Measurements from ENCODE around the gene GNAS.
"Not testable (repeated sequence)": the region's sequence is repeated elsewhere in the genome, so short reads cannot be mapped to it uniquely, and the experiment has no call there.

The GNAS gene

DNA sequence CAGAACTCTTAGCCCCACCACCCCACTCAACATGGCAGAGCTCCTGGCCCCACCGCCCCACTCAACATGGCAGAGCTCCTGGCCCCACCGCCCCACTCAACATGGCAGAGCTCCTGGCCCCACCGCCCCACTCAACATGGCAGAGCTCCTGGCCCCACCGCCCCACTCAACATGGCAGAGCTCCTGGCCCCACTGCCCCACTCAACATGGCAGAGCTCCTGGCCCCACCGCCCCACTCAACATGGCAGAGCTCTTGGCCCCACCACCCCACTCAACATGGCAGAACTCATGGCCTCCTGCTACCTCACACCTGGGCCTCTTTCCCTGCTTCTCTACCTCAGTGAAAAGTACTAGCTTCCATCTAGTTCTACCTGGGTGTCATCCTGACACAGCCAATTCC is 23.7 kb upstream of the GNAS start:
- not testable (repeated sequence) for DNase-seq

DNA sequence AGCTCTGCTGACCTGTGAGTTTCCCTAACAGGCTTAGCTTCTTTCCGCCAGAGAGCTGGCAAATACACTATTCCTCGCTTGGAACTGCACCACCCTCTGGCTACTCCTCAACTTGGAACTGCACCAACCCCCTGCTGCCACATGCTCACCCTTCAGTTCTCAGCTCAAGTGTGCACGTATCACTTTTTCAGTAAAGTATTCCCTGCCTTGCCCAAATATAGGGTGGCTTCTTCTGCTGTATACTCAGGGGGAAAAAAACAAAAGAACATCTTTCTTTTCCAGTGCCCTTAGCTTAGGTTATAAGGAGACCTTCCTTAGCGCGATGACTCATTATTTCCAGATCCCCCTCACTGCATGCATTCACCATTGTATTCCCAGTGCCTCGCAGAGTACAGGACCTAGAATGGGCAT is 23.0 kb upstream of the GNAS start:
- no peak for DNase-seq

DNA sequence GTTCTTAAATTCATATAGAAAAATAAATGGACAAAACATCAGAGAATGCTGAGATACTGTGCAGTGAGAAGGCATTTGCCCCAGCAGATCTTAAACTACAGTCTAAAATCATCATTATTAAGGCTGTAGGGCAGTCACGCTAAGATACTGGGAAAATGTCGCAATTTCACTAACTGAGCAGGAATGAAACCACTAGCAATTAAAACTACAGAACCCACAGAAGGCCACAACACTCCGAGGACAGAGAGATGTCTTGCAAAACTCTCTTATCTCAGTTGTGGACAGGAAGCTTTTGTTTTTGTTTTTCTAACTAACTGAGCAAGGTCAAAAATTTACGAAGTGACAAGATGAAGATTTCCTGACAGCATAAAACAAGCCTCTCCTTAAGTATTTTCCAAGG is 20.1 kb upstream of the GNAS start:
- DNase-seq: no peak

- DNase-seq: no peak
Observed at GRCh38 chr20:58833921-58834320, 18.6 kb upstream of the GNAS start.

DNA sequence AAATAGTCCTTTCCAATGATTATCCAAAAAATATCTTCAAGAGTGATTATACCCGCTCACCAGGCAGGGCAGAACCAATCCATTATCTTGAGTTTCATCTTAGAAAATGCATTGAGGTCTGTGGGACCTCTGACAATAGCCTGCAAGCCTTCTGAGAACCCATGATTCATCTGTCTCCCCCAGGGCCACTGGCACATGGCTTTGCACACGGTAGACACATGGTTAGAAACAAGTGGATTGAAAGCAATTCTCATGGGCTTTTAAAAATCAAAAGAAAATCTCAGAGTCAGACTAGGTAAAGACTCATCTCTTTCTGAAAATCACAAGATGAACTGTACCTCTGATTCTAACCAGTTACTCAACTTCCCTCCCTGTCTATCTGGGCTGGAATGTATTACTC is 17.3 kb upstream of the GNAS start:
- DNase-seq: no peak

- DNase-seq: no peak
Observed at GRCh38 chr20:58836616-58837204, 15.8 kb upstream of the GNAS start.

DNA sequence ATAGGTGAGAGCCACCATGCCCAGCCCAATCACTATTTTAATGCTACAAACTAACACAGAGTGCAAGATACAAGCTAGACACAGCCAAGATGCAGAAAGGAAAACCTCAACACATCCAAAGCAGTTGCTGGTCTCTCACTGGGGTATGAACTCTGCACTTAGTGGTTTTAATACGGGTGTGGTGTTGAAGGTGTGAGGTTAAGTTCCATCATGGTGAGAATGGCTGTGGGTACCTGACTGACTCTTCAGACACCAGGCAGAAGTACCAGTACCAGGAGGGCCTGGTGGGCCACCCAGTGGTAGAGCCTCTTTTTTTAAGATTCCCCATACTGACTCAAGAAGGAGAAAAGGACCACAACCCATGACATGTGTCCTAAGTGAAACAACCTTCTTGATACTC is 14.8 kb upstream of the GNAS start:
- DNase-seq: no peak

DNA sequence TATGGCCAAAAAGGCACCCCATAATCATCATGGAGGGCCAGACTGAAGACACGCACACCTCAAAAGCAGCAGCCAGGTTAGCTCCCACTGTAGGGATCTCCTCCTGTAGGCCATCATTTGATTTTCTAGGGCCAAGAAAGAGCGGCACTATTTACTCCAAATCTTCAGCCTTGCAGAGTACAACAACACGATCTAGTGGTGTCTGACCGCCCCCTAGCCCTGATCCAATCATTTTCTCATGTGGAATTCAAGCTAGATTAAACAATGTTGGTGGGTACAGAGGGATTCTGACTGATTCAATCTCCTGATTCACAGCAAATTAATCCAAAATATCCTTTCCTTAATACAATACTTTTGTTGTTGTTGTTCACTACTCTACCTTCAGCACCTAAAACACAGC is 14.3 kb upstream of the GNAS start:
- no peak for DNase-seq

DNA sequence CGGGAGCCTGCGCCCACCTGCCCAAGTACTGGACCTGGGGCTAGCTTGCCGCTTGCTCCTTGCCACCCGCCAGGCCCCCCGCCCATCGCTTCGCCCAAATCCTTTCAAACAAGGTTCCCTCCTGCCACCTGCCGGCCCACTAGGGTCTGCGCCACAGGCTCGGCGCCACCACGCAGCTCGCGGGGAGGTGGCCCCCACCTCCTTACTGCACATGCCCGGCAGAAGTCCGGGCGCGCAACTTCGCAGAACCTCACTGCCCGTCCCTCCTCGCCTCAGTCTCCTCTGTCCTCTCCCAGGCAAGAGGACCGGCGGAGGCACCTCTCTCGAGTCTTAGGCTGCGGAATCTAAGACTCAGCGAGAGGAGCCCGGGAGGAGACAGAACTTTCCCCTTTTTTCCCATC is 13.0 kb upstream of the GNAS start:
- peak; percentile 20 for DNase-seq

GRCh38 chr20:58839991-58840747 is 12.3 kb upstream of the GNAS start:
- DNase-seq: no peak

DNA sequence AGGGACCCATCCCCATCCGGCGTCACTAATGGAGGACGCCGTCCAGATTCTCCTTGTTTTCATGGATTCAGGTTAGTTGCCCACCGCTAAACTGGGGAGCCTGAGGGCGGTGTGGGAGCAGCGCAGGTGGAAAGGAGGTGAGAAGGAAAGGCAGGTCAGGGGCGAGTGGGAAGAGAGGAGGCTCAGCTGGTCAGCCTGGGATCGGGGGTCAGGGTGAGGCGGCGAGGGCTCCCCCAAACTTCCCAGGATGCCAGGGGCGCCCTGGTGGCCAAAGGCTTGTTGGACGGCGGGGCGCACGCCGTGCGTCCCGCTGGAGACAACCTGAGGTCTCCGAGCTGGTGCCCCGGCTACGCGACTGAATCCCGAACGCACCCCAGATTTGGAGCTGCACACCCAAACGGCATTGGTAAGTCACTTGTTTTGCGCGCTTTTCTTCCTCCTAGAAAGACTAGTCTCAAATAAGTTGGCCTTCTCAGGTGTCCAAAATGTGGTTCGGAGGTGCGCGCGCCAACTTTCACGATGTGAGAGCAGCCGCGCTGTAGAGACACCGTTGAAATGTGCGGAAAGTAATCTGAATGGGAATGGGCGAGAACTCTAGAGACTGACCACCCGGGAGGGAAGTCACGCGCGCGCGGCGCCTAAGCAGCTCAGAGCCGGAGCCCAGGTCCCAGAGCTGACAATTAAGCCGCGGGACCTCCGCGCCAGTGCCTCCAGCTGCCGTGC is 11.5 kb upstream of the GNAS start:
- DNase-seq: no peak

DNA sequence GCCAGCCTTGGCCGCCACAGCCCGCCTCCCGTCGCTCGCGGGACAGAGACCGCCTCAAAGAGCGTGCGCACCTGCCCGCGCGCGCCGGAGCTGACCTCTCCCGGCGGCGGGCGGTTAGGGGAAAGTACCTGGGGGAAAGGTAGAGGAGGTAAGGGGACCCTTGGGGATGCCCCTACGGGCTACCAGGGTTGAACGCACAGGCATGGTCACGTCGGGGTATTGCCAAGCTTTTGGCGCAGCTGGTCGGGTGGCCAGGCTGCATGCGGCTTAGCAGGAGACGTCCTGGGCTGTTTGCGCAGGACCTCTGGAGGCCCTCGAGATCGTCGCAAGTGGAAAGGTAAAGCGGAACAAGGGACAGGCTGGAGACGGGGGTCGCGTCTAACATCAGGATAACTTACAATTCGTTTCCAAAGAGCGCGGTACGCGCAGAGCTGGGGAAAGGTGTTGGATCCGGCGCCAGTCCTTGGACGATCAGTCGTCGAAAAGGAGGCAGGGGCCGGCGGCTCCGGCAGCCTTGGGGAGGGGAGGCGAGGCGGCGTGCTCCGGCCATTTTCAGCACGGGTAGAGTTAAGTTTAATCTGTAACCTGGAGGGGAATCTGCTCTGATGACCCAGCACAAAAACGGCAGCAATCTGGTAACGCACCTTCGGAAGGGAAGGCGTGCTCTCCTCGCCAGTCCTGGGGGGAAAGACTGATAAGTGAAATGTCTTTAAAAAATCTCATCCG is 10.8 kb upstream of the GNAS start:
- DNase-seq: no peak

DNA sequence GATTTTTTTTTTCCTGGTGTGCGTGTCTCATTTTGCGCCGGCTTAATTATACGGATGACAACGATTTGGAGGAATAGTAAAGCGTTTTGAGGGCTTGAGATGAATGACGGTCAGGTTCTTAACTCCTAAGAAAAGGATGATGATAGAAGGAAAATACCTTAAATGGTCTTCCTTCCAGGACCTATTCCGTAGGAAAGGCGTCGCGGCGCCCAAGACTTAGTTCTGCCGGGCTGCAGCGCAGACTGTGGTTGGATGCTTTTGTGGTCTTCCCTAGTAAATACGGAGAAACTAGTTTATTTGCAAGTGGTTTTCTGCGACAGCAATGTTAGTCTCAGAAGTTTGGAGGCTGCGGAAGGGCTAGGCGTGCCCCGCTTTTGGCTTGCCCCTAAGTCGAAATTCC is 10.2 kb upstream of the GNAS start:
- no peak for DNase-seq

DNA sequence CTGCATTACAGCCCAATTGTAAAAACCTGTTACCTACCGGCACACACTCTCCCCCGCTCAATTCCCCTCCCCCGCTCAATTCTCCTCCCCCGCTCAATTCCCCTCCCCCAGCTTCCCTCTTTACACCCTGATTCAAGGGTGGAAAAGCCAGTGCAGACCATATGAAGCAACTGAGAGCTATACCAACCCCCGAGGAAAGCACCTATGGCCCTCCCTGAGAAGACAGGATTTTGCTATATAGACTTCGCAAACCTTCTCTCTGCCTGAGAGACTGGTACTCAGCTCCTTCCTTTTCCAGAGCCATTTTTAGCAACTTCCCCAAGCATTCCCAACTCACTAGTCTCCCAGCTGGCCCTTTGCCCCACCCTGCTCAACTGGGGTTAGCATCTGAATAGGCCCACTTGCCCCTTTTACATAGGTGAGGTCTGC is 9.4 kb upstream of the GNAS start:
- DNase-seq: no peak

DNA sequence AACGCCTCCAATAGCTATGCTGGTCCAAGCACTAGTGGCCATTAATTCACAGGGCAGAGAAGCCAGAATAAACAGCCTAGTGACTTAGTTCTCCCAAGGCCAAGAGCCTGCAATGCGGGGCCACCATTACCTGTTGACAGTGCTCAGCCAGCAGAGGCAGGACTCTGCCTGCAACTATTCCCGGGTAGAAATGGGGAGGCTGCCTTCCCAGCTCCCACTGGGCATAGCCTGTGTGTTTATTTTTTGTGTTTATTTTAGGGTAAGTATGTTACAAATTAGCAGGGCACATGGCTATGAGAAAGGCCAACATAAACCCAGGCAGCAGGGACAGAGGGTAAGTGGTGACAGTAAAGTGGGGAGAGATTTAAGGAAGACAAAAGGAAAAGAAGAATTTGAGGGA is 6.8 kb upstream of the GNAS start:
- DNase-seq: no peak

- DNase-seq: no peak
Observed at GRCh38 chr20:58847463-58847862, 5.1 kb upstream of the GNAS start.

- DNase-seq: peak; percentile 90
Observed at GRCh38 chr20:58850693-58851174, 1.8 kb upstream of the GNAS start, which contains the start of gene GNAS-AS1. Gene GNAS-AS1, minus strand, starts transcription at chr20:58850902.

DNA sequence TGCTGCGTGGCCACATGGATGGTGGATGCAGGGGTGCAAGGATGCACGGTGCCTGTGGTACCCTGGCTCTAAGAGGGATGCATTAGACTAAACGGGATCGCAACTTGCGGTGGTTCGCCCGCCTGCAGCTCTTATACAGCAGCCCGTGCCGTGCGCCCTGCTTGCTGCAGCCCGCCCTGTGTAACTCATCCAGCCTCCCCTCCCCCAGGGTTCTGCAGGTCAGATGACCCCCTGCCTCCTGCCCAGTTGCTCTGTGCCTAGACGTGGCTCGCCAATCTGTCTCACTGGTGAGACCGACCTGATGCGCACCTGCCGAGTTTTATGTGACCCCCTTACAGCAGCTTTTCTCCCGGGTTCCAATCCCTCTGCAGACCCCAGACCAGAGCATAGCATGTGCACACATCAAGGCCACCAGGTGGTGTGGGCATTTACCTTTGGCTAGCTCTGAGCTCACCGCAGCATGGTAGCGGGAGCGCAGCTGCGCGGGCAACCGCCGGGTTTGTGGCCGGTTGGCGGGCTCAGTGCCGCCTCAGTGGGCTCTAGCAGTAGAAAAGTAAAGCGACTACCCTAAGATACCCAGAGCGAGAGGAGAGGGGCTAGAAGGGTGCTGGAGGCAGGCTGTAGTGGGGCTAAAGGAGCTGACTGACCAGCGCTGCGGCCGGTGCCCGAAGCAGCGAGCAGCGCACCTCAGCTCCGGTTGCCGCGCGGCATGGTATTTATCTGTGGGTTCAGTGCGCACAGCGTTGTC is 1.1 kb upstream of the GNAS start:
- no peak for DNase-seq

DNA sequence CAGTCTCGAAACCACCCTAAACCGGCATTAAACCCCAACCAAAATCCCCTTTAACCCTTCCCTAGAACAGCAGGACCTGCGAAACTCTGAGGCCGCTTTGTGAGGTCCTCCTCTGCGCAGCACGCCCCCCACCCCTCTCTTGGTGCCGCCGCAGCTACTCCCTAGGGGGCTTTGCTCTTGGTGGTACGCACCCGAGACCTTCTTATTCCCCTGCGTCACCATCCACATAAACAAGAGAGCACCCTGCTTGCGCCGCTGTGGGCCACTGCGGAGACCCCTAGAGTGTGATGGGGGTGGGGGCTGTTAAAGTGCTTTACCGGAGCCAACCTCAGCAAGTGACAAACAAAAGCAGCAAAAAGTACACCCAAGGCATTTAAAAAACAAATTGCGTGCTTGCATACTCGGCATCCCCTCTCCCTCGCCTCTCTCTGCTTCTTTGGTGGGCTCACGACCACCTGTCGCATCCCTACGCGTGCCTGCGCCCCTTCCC is 502 bp upstream of the GNAS start:
- DNase-seq: no peak

DNA sequence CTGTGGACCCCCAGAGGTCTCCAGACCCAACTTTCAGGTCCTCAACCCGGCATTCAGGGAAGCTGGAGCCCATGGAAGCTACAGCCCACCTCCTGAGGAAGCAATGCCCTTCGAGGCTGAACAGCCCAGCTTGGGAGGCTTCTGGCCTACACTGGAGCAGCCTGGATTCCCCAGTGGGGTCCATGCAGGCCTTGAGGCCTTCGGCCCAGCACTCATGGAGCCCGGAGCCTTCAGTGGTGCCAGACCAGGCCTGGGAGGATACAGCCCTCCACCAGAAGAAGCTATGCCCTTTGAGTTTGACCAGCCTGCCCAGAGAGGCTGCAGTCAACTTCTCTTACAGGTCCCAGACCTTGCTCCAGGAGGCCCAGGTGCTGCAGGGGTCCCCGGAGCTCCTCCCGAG is 950 bp downstream of the GNAS start:
- DNase-seq: no peak

DNA sequence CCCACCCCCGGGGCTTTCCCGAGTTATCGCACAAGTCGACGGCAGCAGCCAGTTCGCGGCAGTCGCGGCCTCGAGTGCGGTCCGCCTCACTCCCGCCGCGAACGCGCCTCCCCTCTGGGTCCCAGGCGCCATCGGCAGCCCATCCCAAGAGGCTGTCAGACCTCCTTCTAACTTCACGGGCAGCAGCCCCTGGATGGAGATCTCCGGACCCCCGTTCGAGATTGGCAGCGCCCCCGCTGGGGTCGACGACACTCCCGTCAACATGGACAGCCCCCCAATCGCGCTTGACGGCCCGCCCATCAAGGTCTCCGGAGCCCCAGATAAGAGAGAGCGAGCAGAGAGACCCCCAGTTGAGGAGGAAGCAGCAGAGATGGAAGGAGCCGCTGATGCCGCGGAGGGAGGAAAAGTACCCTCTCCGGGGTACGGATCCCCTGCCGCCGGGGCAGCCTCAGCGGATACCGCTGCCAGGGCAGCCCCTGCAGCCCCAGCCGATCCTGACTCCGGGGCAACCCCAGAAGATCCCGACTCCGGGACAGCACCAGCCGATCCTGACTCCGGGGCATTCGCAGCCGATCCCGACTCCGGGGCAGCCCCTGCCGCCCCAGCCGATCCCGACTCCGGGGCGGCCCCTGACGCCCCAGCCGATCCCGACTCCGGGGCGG is 1.6 kb downstream of the GNAS start:
- no peak for DNase-seq

Measured in fibroblast of upper back skin (primary cell).